ENCODE results near the gene AHCYL1. TPM values are rescaled to one million over a fixed set of nuclear protein-coding genes. Genes with fewer than 3 reads are reported as not detected.

Gene AHCYL1
- total RNA-seq, 1 experiment from 2014 or later, result 92.0 TPM

DNA sequence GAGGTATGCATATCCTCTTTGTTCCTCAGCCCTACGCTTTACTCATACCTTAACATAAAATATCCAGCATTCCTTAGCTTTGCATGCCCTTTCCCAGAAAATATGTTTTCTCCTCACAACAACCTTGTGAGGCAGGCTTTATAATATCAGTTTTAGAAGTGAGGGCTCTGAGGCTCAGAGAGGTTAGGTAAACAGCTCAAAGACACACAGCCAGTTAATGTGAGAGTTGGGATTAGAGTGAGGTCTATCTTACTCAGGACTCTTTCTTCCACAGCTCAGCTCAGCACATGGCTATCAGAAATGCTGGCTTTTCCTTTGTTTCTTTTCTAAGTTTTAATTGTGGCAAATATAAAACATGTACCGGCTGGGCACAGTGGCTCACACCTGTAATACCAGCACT, 46.0 kb upstream of the AHCYL1 start:
- intact Hi-C loops (cut with micrococcal nuclease), result no loop called here
- ATAC-seq (no peak), DNase-seq (ENCODE audit: low read depth, low spot score) (no peak)
- ChIA-PET CTCF (interaction anchor here (1.2 kb wide), 1 partner anchor 15 kb away, joined by 3 read pairs; no protein-coding TSS in a partner anchor), POLR2A (no interaction called here), RAD21 (ENCODE audit: low non-redundant PET in 1 of 2, low total read pairs in 2 of 2, uncharacterized antibody in 2 of 2, unreplicated experiment in 2 of 2) (no interaction called here)
- no TSS peak for BruUV-seq (replicated peaks)
- Histone ChIP-seq H3K4me1 (ENCODE audit: control insufficient read depth in 1 of 2, insufficient read depth in 2 of 2, low read length in 2 of 2) (peaks cover 0 to 6% of the 10 kb centered on the region in 2 experiments; a peak in 1 of 4 replicates), H2AFZ (ENCODE audit: low read depth, low read length, poor library complexity, severe bottlenecking) (no peak overlapping the region), H3K27ac (ENCODE audit: low read depth, low read length) (no peak overlapping the region), H3K4me3 (replicated peaks in 1 of 2; ENCODE audit: low read depth in 1 of 2, low read length in 2 of 2) (no peak overlapping the region), H3K36me3 (ENCODE audit: control insufficient read depth in 1 of 2, insufficient read depth in 2 of 2, low read length in 2 of 2) (no peaks in the 10 kb centered on the region), H3K9me3 (ENCODE audit: control insufficient read depth in 1 of 2, insufficient read depth in 1 of 2, low read depth in 1 of 2, low read length in 2 of 2) (peaks cover 0 to 3% of the 10 kb centered on the region in 2 experiments; a peak in 1 of 4 replicates), H3K9ac (ENCODE audit: low read length) (no peak overlapping the region), H4K20me1 (ENCODE audit: insufficient read depth) (no peaks in the 10 kb centered on the region), H3K27me3 (ENCODE audit: insufficient read depth, low read length) (no peaks in the 10 kb centered on the region), H3K79me2 (ENCODE audit: insufficient read depth, low read length) (no peaks in the 10 kb centered on the region), H3K9me2 (ENCODE audit: insufficient read depth) (no peaks in the 10 kb centered on the region), H3K4me2 (ENCODE audit: low read length) (no peak overlapping the region)
- no peak for TF ChIP-seq YY1 (IDR thresholded peaks at IDR 0.05; ENCODE audit: extremely low read depth, insufficient replicate concordance, low read depth, low read length)
- no peak for TF ChIP-seq EZH2 (IDR thresholded peaks at IDR 0.05)
- TF ChIP-seq ELF1 (IDR thresholded peaks at IDR 0.05; ENCODE audit: borderline replicate concordance, low read depth), result no peak
- TF ChIP-seq POLR2A (IDR thresholded peaks at IDR 0.05; ENCODE audit: borderline replicate concordance, extremely low read depth, insufficient read depth, insufficient read length), result no peak
- TF ChIP-seq CTCF (IDR thresholded peaks at IDR 0.05 in 2 of 3, conservative IDR thresholded peaks at IDR 0.05 in 1 of 3; ENCODE audit: borderline replicate concordance in 1 of 3, insufficient read depth in 1 of 3, low read depth in 2 of 3, low read length in 2 of 3), result no peak
- TF ChIP-seq JUND (IDR thresholded peaks at IDR 0.05), result no peak
- TF ChIP-seq TCF7L2 (IDR thresholded peaks at IDR 0.05; ENCODE audit: borderline replicate concordance, extremely low read depth, insufficient read depth, insufficient read length), result no peak
- TF ChIP-seq SP1 (IDR thresholded peaks at IDR 0.05; ENCODE audit: low read depth), result no peak
- TF ChIP-seq REST (IDR thresholded peaks at IDR 0.05; ENCODE audit: low read depth), result no peak
- no peak for TF ChIP-seq CBX3 (IDR thresholded peaks at IDR 0.05; ENCODE audit: low read depth)
- TF ChIP-seq EGR1 (IDR thresholded peaks at IDR 0.05; ENCODE audit: low read depth), result no peak
- TF ChIP-seq RAD21 (IDR thresholded peaks at IDR 0.05; ENCODE audit: low read depth), result no peak
- TF ChIP-seq ZNF274 (IDR thresholded peaks at IDR 0.05; ENCODE audit: low read depth, low read length), result no peak
